Prostate gland (tissue), 2 donors: ENCODE measurements around the gene ADPRM. TPM values are rescaled to one million over a fixed set of nuclear protein-coding genes. Genes with fewer than 3 reads are reported as not detected.

ENCODE experiments used
- DNase-seq: peaks from one replicate; pipeline ENCODE4 v3.0.0-alpha.2; 2019; ENCODE audit warnings: low spot score
- H3K27ac ChIP-seq, 2 donors: fragments of 200-600 bp; sonication (generic); 2 replicates each; pipeline ENCODE4 v1.5.1; 2017 to 2019
- H3K27me3 ChIP-seq: fragments of 200-600 bp; sonication (generic); replicated peaks from 2 replicates; pipeline ENCODE4 v1.5.1; 2019; ENCODE audit not compliant: insufficient read depth
- H3K36me3 ChIP-seq, 2 donors: fragments of 200-600 bp; sonication (generic); 1 replicate in 1 of 2; 2 replicates in 1 of 2; pipeline versions ENCODE4 v1.5.1 to v1.8.1; 2017 to 2019
- H3K4me1 ChIP-seq: fragments of 200-600 bp; sonication (generic); replicated peaks from 2 replicates; pipeline ENCODE4 v1.5.1; 2019
- H3K4me3 ChIP-seq, 2 donors: fragments of 200-600 bp; sonication (generic); 2 replicates each; pipeline ENCODE4 v1.5.1; 2017 to 2019
- H3K9me3 ChIP-seq: fragments of 200-600 bp; sonication (generic); 2 replicates; pipeline ENCODE4 v1.5.1; 2017
- CTCF ChIP-seq, 4 experiments: fragments of 200-600 bp in 2 of 4; fragments of 450-650 bp in 2 of 4; sonication (generic) in 2 of 4; IDR thresholded peaks; 1 replicate in 3 of 4; 2 replicates in 1 of 4; pipeline ENCODE4 v1.5.1; 2016 to 2019; ENCODE audit warnings: antibody characterized with exemption in 4 of 4, mild to moderate bottlenecking in 2 of 4, moderate library complexity in 2 of 4
- POLR2A ChIP-seq: fragments of 450-650 bp; IDR thresholded peaks from one replicate; pipeline ENCODE4 v1.6.1; 2016; ENCODE audit warnings: antibody characterized with exemption, mild to moderate bottlenecking
- POLR2AphosphoS5 ChIP-seq: sonication (generic); formaldehyde crosslinking; IDR thresholded peaks from one replicate; pipeline ENCODE4 v1.6.1; 2017; ENCODE audit warnings: antibody characterized with exemption
- WGBS: methylation state at CpG from one replicate; pipeline ENCODE4 v1.1.5; 2018; 5-methylcytosine and 5-hydroxymethylcytosine counted together
- intact Hi-C: fragments of 100-400 bp; cut with DNase I; formaldehyde crosslinking; loops from one replicate; pipeline ENCODE4 v1.14.2; 2022
- total RNA-seq, 2 donors: library from RNA; depleted of rRNA; stranded (reverse); fragments of >200 nt; gene quantifications; one replicate each; pipeline ENCODE4 v1.1.0, GENCODE V29; 2016

The ADPRM gene
- total RNA-seq, 2 donors from 2014 or later: 9.7 to 23.1 TPM

GRCh38 chr17:10756185-10756584 lies 58.8 kb downstream of the ADPRM start:
- no peaks in the 10 kb centered on the region for H3K9me3 ChIP-seq
- no peaks in the 10 kb centered on the region for H3K36me3 ChIP-seq
- DNase-seq: no peak
- intact Hi-C loops: no loop called here
- no peak overlapping the region for H3K4me3 ChIP-seq
- H3K4me1 ChIP-seq: no peaks in the 10 kb centered on the region
- TF ChIP-seq CTCF (IDR thresholded peaks at IDR 0.05): no peak
- no peak for TF ChIP-seq POLR2A
- TF ChIP-seq POLR2AphosphoS5: no peak
- H3K27me3 ChIP-seq: no peaks in the 10 kb centered on the region
- H3K27ac ChIP-seq: no peak overlapping the region
- WGBS: 35% methylated on average over 1 of the region's 1 CpG

- intact Hi-C loops: no loop called here
- Histone ChIP-seq H3K4me1 (no peaks in the 10 kb centered on the region), H3K27me3 (no peaks in the 10 kb centered on the region), H3K4me3 (no peak overlapping the region), H3K9me3 (no peaks in the 10 kb centered on the region), H3K27ac (no peak overlapping the region), H3K36me3 (no peaks in the 10 kb centered on the region)
- TF ChIP-seq POLR2AphosphoS5 (no peak), POLR2A (no peak), CTCF (IDR thresholded peaks at IDR 0.05) (no peak)
- WGBS: 97% methylated on average over 2 of the region's 2 CpGs
- no peak for DNase-seq
Observed at GRCh38 chr17:10756619-10757018, 59.2 kb downstream of the ADPRM start.

- no peak for DNase-seq
- H3K27ac ChIP-seq: no peak overlapping the region
- no peak overlapping the region for H3K4me3 ChIP-seq
- no peaks in the 10 kb centered on the region for H3K9me3 ChIP-seq
- intact Hi-C loops: no loop called here
- no peak for TF ChIP-seq POLR2AphosphoS5
- no peak for TF ChIP-seq CTCF (IDR thresholded peaks at IDR 0.05)
- TF ChIP-seq POLR2A: no peak
- no peaks in the 10 kb centered on the region for H3K36me3 ChIP-seq
- H3K4me1 ChIP-seq: no peaks in the 10 kb centered on the region
- H3K27me3 ChIP-seq: no peaks in the 10 kb centered on the region
- WGBS: 83% methylated on average over 6 of the region's 6 CpGs
Observed at GRCh38 chr17:10757067-10757466, 59.7 kb downstream of the ADPRM start.

GRCh38 chr17:10757647-10758046 lies 60.3 kb downstream of the ADPRM start:
- Histone ChIP-seq H3K27ac (no peak overlapping the region), H3K27me3 (no peaks in the 10 kb centered on the region), H3K4me1 (no peaks in the 10 kb centered on the region), H3K4me3 (no peak overlapping the region), H3K9me3 (no peaks in the 10 kb centered on the region), H3K36me3 (no peaks in the 10 kb centered on the region)
- DNase-seq: no peak
- TF ChIP-seq POLR2AphosphoS5 (no peak), POLR2A (no peak), CTCF (IDR thresholded peaks at IDR 0.05) (no peak)
- intact Hi-C loops: no loop called here
- 54% methylated on average over 2 of the region's 2 CpGs for WGBS

GRCh38 chr17:10758062-10758461 lies 60.7 kb downstream of the ADPRM start:
- WGBS: 87% methylated on average over 6 of the region's 6 CpGs
- Histone ChIP-seq H3K4me3 (no peak overlapping the region), H3K36me3 (no peaks in the 10 kb centered on the region), H3K27me3 (no peaks in the 10 kb centered on the region), H3K9me3 (no peaks in the 10 kb centered on the region), H3K4me1 (no peaks in the 10 kb centered on the region), H3K27ac (no peak overlapping the region)
- intact Hi-C loops: no loop called here
- DNase-seq: no peak
- TF ChIP-seq POLR2A: no peak
- TF ChIP-seq POLR2AphosphoS5: no peak
- no peak for TF ChIP-seq CTCF (IDR thresholded peaks at IDR 0.05)

Other genes with a start within 250 kb of the ADPRM start
- not detected for gene MYH4, start 228.0 kb upstream of the ADPRM start, total RNA-seq
- under 1 TPM in 1 of 2 donors, not detected in 1; 0.06 TPM for gene MYH1, start 179.1 kb upstream of the ADPRM start, total RNA-seq
- gene MYH2, start 147.9 kb upstream of the ADPRM start, total RNA-seq: under 1 TPM; 0.18 to 0.23 TPM
- 10 to 100 TPM in 1 of 2 donors, 1 to 10 TPM in 1; 5.9 to 14.8 TPM for gene MYH3, start 40.3 kb upstream of the ADPRM start, total RNA-seq
- gene SCO1, start 61 bp upstream of the ADPRM start, total RNA-seq: 10 to 100 TPM; 21.7 to 38.3 TPM
- gene TMEM220, start 32.4 kb downstream of the ADPRM start, total RNA-seq: 10 to 100 TPM; 18.4 to 30.1 TPM
- gene TMEM238L, start 106.5 kb downstream of the ADPRM start, total RNA-seq: 10 to 100 TPM in 1 of 2 donors, 1 to 10 TPM in 1; 7.7 to 12.0 TPM
- 1 to 10 TPM in 1 of 2 donors, not detected in 1; 1.2 TPM for gene PIRT, start 140.5 kb downstream of the ADPRM start, total RNA-seq